CD4-positive, alpha-beta T cell (primary cell): ENCODE measurements around the gene MEDAG. TPM values are rescaled to one million over a fixed set of nuclear protein-coding genes. Genes with fewer than 3 reads are reported as not detected.

ENCODE experiments used
- ATAC-seq: fragments of 200-7000 bp; cut with Tn5 transposase; one replicate; pipeline ENCODE4 v1.10.0; 2022; ENCODE audit warnings: mild to moderate bottlenecking; ENCODE audit not compliant: poor library complexity
- CTCF ChIA-PET: fragments of 350-600 bp; sonication (Branson Sonifier 250); formaldehyde crosslinking; loops from one replicate; lab custom pipeline; 2021; ENCODE audit warnings: antibody characterized with exemption, inconsistent platforms; lab: Charles Lee
- POLR2A ChIA-PET: fragments of 350-600 bp; sonication (Branson Sonifier 250); formaldehyde crosslinking; loops from one replicate; lab custom pipeline; 2021; ENCODE audit warnings: antibody characterized with exemption, inconsistent platforms; lab: Charles Lee
- DNase-seq, 14 experiments: peaks; one replicate each; pipeline ENCODE4 v3.0.0-alpha.2; 2013 to 2020; ENCODE audit warnings: mixed read lengths in 2 of 14
- H3K27ac ChIP-seq, 2 donors: one replicate each; pipeline versions ENCODE4 v1.5.1 to v1.7.0; 2013; ENCODE audit warnings: low read length in 2 of 2, low read depth in 1 of 2, mild to moderate bottlenecking in 1 of 2
- H3K27me3 ChIP-seq, 2 experiments: 1 replicate in 1 of 2; 2 replicates in 1 of 2; pipeline versions ENCODE4 v1.6.1 to v1.7.0; 2013; ENCODE audit warnings: low read length in 2 of 2, control low read depth in 1 of 2, mild to moderate bottlenecking in 1 of 2, moderate library complexity in 1 of 2; ENCODE audit not compliant: insufficient read depth in 2 of 2, control insufficient read depth in 1 of 2
- H3K36me3 ChIP-seq: one replicate; pipeline ENCODE4 v1.6.1; 2013; ENCODE audit warnings: low read length, control low read depth; ENCODE audit not compliant: insufficient read depth
- H3K4me1 ChIP-seq: one replicate; pipeline ENCODE4 v1.6.1; 2013; ENCODE audit warnings: low read length, control low read depth; ENCODE audit not compliant: insufficient read depth
- H3K4me3 ChIP-seq: one replicate; pipeline ENCODE4 v1.5.1; 2013; ENCODE audit warnings: mild to moderate bottlenecking, low read length, moderate library complexity
- H3K9me3 ChIP-seq, 2 experiments: 1 replicate in 1 of 2; 2 replicates in 1 of 2; pipeline versions ENCODE4 v1.6.1 to v1.7.0; 2013; ENCODE audit warnings: low read length in 2 of 2, mild to moderate bottlenecking in 2 of 2, control low read depth in 1 of 2, moderate library complexity in 1 of 2; ENCODE audit not compliant: control insufficient read depth in 1 of 2, insufficient read depth in 1 of 2
- H3K27ac Mint-ChIP-seq: one replicate; pipeline ENCODE4 v1.8.0; 2020; ENCODE audit warnings: mixed read lengths
- H3K27me3 Mint-ChIP-seq: one replicate; pipeline ENCODE4 v1.8.0; 2021; ENCODE audit warnings: mixed read lengths
- H3K36me3 Mint-ChIP-seq: one replicate; pipeline ENCODE4 v1.8.0; 2021; ENCODE audit warnings: low read depth, mixed read lengths
- H3K4me1 Mint-ChIP-seq: one replicate; pipeline ENCODE4 v1.8.0; 2021; ENCODE audit warnings: low read depth, mixed read lengths
- H3K4me3 Mint-ChIP-seq: one replicate; pipeline ENCODE4 v1.8.0; 2020; ENCODE audit warnings: mild to moderate bottlenecking, mixed read lengths
- H3K9me3 Mint-ChIP-seq: one replicate; pipeline ENCODE4 v1.8.0; 2020; ENCODE audit warnings: mixed read lengths
- CTCF ChIP-seq: fragments of 200-600 bp; IDR thresholded peaks from one replicate; pipeline ENCODE4 v1.8.0; 2022; ENCODE audit warnings: antibody characterized with exemption, mild to moderate bottlenecking
- intact Hi-C, 2 experiments: fragments of 100-400 bp; cut with DNase I in 1 of 2; cut with micrococcal nuclease in 1 of 2; formaldehyde crosslinking; loops; one replicate each; pipeline versions ENCODE4 v1.15.1 to v1.9.0; 2023 to 2025; cut with DNase I, micrococcal nuclease
- total RNA-seq, 174 experiments: library from RNA in 2 of 174; stranded (reverse) in 2 of 174; gene quantifications; one replicate each; pipeline ENCODE4 v1.2.3 and lab custom pipeline; 2021 to 2026

MEDAG gene
- total RNA-seq, 2 experiments from 2014 or later = not detected

GRCh38 chr13:30920162-30920909 is 14.3 kb downstream of the MEDAG start:
- H3K36me3 Mint-ChIP-seq = no peaks in the 10 kb centered on the region
- H3K4me3 ChIP-seq = no peak overlapping the region
- ATAC-seq (no peak), DNase-seq (no peak)
- H3K27ac Mint-ChIP-seq = no peak overlapping the region
- H3K9me3 ChIP-seq = no peaks in the 10 kb centered on the region
- no peak for TF ChIP-seq CTCF
- peaks cover 0 to 20% of the 10 kb centered on the region in 2 experiments for H3K27me3 ChIP-seq
- intact Hi-C loops = no loop called here
- H3K36me3 ChIP-seq = no peaks in the 10 kb centered on the region
- POLR2A ChIA-PET = no interaction called here
- no peak overlapping the region for H3K27ac ChIP-seq
- H3K9me3 Mint-ChIP-seq = no peaks in the 10 kb centered on the region
- peaks cover 2% of the 10 kb centered on the region for H3K4me1 ChIP-seq
- H3K4me3 Mint-ChIP-seq = no peak overlapping the region
- peaks cover 3% of the 10 kb centered on the region for H3K4me1 Mint-ChIP-seq
- CTCF ChIA-PET = interaction anchor here (1.2 kb wide), 1 partner anchor 28 kb away, joined by 3 read pairs; no protein-coding TSS in a partner anchor
- peaks cover 59% of the 10 kb centered on the region for H3K27me3 Mint-ChIP-seq

GRCh38 chr13:30923418-30923817 is 17.3 kb downstream of the MEDAG start:
- no peak for TF ChIP-seq CTCF
- DNase-seq (no peak), ATAC-seq (no peak)
- H3K4me1 Mint-ChIP-seq = peaks cover 12% of the 10 kb centered on the region
- H3K4me3 Mint-ChIP-seq = no peak overlapping the region
- no peaks in the 10 kb centered on the region for H3K36me3 ChIP-seq
- H3K27me3 ChIP-seq = peaks cover 0 to 6% of the 10 kb centered on the region in 2 experiments
- no peak overlapping the region for H3K27ac Mint-ChIP-seq
- ChIA-PET CTCF (no interaction called here), POLR2A (no interaction called here)
- no peaks in the 10 kb centered on the region for H3K9me3 ChIP-seq
- intact Hi-C loops = no loop called here
- H3K27ac ChIP-seq = no peak overlapping the region
- H3K27me3 Mint-ChIP-seq = peaks cover 52% of the 10 kb centered on the region
- peaks cover 2% of the 10 kb centered on the region for H3K4me1 ChIP-seq
- no peak overlapping the region for H3K4me3 ChIP-seq
- no peaks in the 10 kb centered on the region for H3K9me3 Mint-ChIP-seq
- H3K36me3 Mint-ChIP-seq = no peaks in the 10 kb centered on the region

- H3K9me3 ChIP-seq = no peaks in the 10 kb centered on the region
These were observed 18.6 kb downstream of the MEDAG start for GRCh38 chr13:30924721-30925120.

More at GRCh38 chr13:30924721-30925120, 18.6 kb downstream of the MEDAG start:
- Mint-ChIP-seq H3K9me3 (no peaks in the 10 kb centered on the region), H3K36me3 (no peaks in the 10 kb centered on the region), H3K4me3 (no peak overlapping the region), H3K27ac (no peak overlapping the region), H3K27me3 (peaks cover 52% of the 10 kb centered on the region), H3K4me1 (peaks cover 12% of the 10 kb centered on the region)
- DNase-seq = no peak
- intact Hi-C loops = no loop called here
- Histone ChIP-seq H3K36me3 (no peaks in the 10 kb centered on the region), H3K4me1 (peaks cover 2% of the 10 kb centered on the region), H3K27me3 (peaks cover 4 to 6% of the 10 kb centered on the region in 2 experiments), H3K27ac (no peak overlapping the region), H3K4me3 (no peak overlapping the region)
- ATAC-seq = no peak
- no peak for TF ChIP-seq CTCF
- POLR2A ChIA-PET = no interaction called here
- CTCF ChIA-PET = no interaction called here
